Measurements from ENCODE around the gene PRAMEF12. TPM values are rescaled to one million over a fixed set of nuclear protein-coding genes. Genes with fewer than 3 reads are reported as not detected.

PRAMEF12 gene
- polyA plus RNA-seq, 1 donor from 2014 or later: not detected

DNA sequence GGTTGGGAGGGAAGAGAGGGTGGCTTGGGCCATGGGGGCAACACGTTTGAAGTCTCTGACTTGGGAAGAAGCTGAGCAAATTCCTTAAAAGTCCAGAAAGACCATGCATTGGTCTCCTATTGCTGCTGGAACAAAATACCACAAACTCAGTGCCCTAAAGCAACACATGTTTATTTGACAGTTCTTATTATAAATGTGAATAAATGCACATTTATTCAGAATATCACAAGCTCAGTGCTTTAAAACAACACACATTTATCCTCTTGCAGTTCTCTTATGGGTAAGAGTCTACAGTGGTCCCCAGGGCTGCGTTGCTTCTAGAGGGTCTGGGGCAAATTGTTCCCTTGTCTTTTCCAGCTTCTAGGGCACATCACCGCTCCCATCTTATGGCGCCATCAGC lies 10.1 kb upstream of the PRAMEF12 start:
- Histone ChIP-seq H3K9me2 (ENCODE audit: insufficient read depth, low read length) (no peaks in the 10 kb centered on the region), H3F3A (ENCODE audit: insufficient read depth, low read length, poor library complexity, severe bottlenecking) (no peaks in the 10 kb centered on the region), H3K4me2 (ENCODE audit: low read length) (no peak overlapping the region), H3K79me2 (replicated peaks; ENCODE audit: insufficient read depth, low read length) (no peaks in the 10 kb centered on the region), H3K36me3 (ENCODE audit: insufficient read depth, low read length) (no peaks in the 10 kb centered on the region), H3K27me3 (ENCODE audit: insufficient read depth, low read depth, low read length) (no peaks in the 10 kb centered on the region), H4K20me1 (ENCODE audit: insufficient read depth) (no peaks in the 10 kb centered on the region), H3K9ac (ENCODE audit: low read length) (no peak overlapping the region), H3K9me3 (ENCODE audit: low read length) (no peaks in the 10 kb centered on the region), H3K27ac (ENCODE audit: low read length) (no peak overlapping the region), H3K4me3 (ENCODE audit: low read length) (no peak overlapping the region), H2AFZ (ENCODE audit: low read depth, low read length) (no peak overlapping the region)
- TF ChIP-seq, protein P1, sequence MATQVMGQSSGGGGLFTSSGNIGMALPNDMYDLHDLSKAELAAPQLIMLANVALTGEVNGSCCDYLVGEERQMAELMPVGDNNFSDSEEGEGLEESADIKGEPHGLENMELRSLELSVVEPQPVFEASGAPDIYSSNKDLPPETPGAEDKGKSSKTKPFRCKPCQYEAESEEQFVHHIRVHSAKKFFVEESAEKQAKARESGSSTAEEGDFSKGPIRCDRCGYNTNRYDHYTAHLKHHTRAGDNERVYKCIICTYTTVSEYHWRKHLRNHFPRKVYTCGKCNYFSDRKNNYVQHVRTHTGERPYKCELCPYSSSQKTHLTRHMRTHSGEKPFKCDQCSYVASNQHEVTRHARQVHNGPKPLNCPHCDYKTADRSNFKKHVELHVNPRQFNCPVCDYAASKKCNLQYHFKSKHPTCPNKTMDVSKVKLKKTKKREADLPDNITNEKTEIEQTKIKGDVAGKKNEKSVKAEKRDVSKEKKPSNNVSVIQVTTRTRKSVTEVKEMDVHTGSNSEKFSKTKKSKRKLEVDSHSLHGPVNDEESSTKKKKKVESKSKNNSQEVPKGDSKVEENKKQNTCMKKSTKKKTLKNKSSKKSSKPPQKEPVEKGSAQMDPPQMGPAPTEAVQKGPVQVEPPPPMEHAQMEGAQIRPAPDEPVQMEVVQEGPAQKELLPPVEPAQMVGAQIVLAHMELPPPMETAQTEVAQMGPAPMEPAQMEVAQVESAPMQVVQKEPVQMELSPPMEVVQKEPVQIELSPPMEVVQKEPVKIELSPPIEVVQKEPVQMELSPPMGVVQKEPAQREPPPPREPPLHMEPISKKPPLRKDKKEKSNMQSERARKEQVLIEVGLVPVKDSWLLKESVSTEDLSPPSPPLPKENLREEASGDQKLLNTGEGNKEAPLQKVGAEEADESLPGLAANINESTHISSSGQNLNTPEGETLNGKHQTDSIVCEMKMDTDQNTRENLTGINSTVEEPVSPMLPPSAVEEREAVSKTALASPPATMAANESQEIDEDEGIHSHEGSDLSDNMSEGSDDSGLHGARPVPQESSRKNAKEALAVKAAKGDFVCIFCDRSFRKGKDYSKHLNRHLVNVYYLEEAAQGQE (IDR thresholded peaks at IDR 0.05; ENCODE audit: borderline replicate concordance): no peak
- TF ChIP-seq TAF1 (IDR thresholded peaks at IDR 0.05; ENCODE audit: low read depth) (no peak), EP300 (conservative IDR thresholded peaks at IDR 0.05; ENCODE audit: poor library complexity, severe bottlenecking) (no peak), MXI1 (conservative IDR thresholded peaks at IDR 0.05; ENCODE audit: poor library complexity, severe bottlenecking) (no peak), EZH2 (IDR thresholded peaks at IDR 0.05; ENCODE audit: borderline replicate concordance, insufficient read depth, low read length, poor library complexity, severe bottlenecking) (no peak), SMC3 (conservative IDR thresholded peaks at IDR 0.05; ENCODE audit: poor library complexity) (no peak), RAD21 (conservative IDR thresholded peaks at IDR 0.05) (no peak), POLR2AphosphoS5 (IDR thresholded peaks at IDR 0.05) (no peak)
- TF ChIP-seq, protein P2, sequence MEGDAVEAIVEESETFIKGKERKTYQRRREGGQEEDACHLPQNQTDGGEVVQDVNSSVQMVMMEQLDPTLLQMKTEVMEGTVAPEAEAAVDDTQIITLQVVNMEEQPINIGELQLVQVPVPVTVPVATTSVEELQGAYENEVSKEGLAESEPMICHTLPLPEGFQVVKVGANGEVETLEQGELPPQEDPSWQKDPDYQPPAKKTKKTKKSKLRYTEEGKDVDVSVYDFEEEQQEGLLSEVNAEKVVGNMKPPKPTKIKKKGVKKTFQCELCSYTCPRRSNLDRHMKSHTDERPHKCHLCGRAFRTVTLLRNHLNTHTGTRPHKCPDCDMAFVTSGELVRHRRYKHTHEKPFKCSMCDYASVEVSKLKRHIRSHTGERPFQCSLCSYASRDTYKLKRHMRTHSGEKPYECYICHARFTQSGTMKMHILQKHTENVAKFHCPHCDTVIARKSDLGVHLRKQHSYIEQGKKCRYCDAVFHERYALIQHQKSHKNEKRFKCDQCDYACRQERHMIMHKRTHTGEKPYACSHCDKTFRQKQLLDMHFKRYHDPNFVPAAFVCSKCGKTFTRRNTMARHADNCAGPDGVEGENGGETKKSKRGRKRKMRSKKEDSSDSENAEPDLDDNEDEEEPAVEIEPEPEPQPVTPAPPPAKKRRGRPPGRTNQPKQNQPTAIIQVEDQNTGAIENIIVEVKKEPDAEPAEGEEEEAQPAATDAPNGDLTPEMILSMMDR (IDR thresholded peaks at IDR 0.05; ENCODE audit: poor library complexity, severe bottlenecking): no peak

DNA sequence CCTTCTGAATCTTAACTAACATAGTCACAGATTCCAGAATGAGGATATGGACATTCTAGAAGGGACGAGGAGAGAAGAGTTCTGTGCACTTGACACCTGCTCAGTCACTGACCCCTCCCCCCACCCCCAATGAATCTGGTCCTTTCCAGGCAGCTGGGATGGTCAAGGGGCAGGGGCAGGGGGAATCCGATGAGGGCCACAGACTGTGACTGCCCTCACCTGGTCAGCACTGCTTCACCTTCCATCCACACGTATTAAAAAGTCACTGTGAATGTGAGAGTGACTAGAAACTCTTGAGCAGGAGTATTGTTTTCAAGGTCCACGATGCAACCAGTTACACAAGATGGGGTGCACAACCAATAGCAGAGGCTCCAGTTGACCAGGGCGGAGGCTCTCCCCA lies 9.5 kb upstream of the PRAMEF12 start:
- H2AFZ ChIP-seq (ENCODE audit: low read depth, low read length): no peak overlapping the region
- H4K20me1 ChIP-seq (ENCODE audit: insufficient read depth): no peaks in the 10 kb centered on the region
- TF ChIP-seq, protein P1 (IDR thresholded peaks at IDR 0.05; ENCODE audit: borderline replicate concordance): no peak
- no peak for TF ChIP-seq POLR2AphosphoS5 (IDR thresholded peaks at IDR 0.05)
- TF ChIP-seq TAF1 (IDR thresholded peaks at IDR 0.05; ENCODE audit: low read depth): no peak
- no peak for TF ChIP-seq SMC3 (conservative IDR thresholded peaks at IDR 0.05; ENCODE audit: poor library complexity)
- no peak overlapping the region for H3K9ac ChIP-seq (ENCODE audit: low read length)
- no peaks in the 10 kb centered on the region for H3K36me3 ChIP-seq (ENCODE audit: insufficient read depth, low read length)
- H3K27ac ChIP-seq (ENCODE audit: low read length): no peak overlapping the region
- H3K4me2 ChIP-seq (ENCODE audit: low read length): no peak overlapping the region
- H3K9me3 ChIP-seq (ENCODE audit: low read length): no peaks in the 10 kb centered on the region
- H3K9me2 ChIP-seq (ENCODE audit: insufficient read depth, low read length): no peaks in the 10 kb centered on the region
- no peaks in the 10 kb centered on the region for H3K27me3 ChIP-seq (ENCODE audit: insufficient read depth, low read depth, low read length)
- no peak overlapping the region for H3K4me3 ChIP-seq (ENCODE audit: low read length)
- H3K79me2 ChIP-seq (replicated peaks; ENCODE audit: insufficient read depth, low read length): no peaks in the 10 kb centered on the region
- no peaks in the 10 kb centered on the region for H3F3A ChIP-seq (ENCODE audit: insufficient read depth, low read length, poor library complexity, severe bottlenecking)

All from neural cell (in vitro differentiated cells).